PC-9 (cell line): Measurements from ENCODE around the gene ATP5ME. TPM values are rescaled to one million over a fixed set of nuclear protein-coding genes. Genes with fewer than 3 reads are reported as not detected.

Source experiments
- BruUV-seq: library from RNA; stranded (reverse); fragments of 400-500 nt; replicated peaks from 2 replicates; lab custom pipeline; 2021; lab: Mats Ljungman, UMichigan
- CTCF ChIA-PET: fragments of 300-600 bp; sonication (Branson Sonifier 250); formaldehyde crosslinking; loops from one replicate; lab custom pipeline; 2022; ENCODE audit warnings: antibody characterized with exemption; lab: Charles Lee
- POLR2A ChIA-PET: fragments of 300-600 bp; sonication (Branson Sonifier 250); formaldehyde crosslinking; loops from one replicate; lab custom pipeline; 2022; ENCODE audit warnings: antibody characterized with exemption; ENCODE audit not compliant: unreplicated experiment; lab: Charles Lee
- DNase-seq, 2 experiments: peaks; one replicate each; pipeline versions ENCODE4 v3.0.0 to v3.0.0-alpha.2; 2015 to 2022; ENCODE audit warnings: mixed read lengths in 1 of 2
- H2AFZ ChIP-seq: fragments of 200-600 bp; sonication (generic); 2 replicates; pipeline ENCODE4 v1.8.1; 2017; ENCODE audit warnings: antibody characterized with exemption
- H3F3A ChIP-seq: fragments of 200-600 bp; sonication (generic); 2 replicates; pipeline ENCODE4 v1.8.1; 2017; ENCODE audit warnings: antibody characterized with exemption, mild to moderate bottlenecking, low read depth; ENCODE audit not compliant: insufficient read depth
- H3K27ac ChIP-seq: fragments of 200-600 bp; sonication (generic); 2 replicates; pipeline ENCODE4 v1.6.1; 2016; ENCODE audit warnings: mixed run types
- H3K27me3 ChIP-seq: fragments of 200-600 bp; sonication (generic); 2 replicates; pipeline ENCODE4 v1.6.1; 2016; ENCODE audit warnings: low read depth, mixed run types; ENCODE audit not compliant: insufficient read depth
- H3K36me3 ChIP-seq: fragments of 200-600 bp; sonication (generic); 2 replicates; pipeline ENCODE4 v1.6.1; 2016; ENCODE audit warnings: low read depth, mixed run types
- H3K4me1 ChIP-seq: fragments of 200-600 bp; sonication (generic); replicated peaks from 2 replicates; pipeline ENCODE4 v1.6.1; 2016; ENCODE audit warnings: mixed run types; ENCODE audit not compliant: insufficient read depth
- H3K4me2 ChIP-seq: fragments of 200-600 bp; sonication (generic); 2 replicates; pipeline ENCODE4 v1.6.1; 2017; ENCODE audit warnings: mixed run types
- H3K4me3 ChIP-seq: fragments of 200-600 bp; sonication (generic); 2 replicates; pipeline ENCODE4 v1.6.1; 2016; ENCODE audit warnings: mixed run types
- H3K79me2 ChIP-seq: fragments of 200-600 bp; sonication (generic); 2 replicates; pipeline ENCODE4 v1.6.1; 2017; ENCODE audit warnings: low read depth, mixed run types
- H3K9me2 ChIP-seq: fragments of 200-600 bp; sonication (generic); 2 replicates; pipeline ENCODE4 v1.8.1; 2017; ENCODE audit warnings: mild to moderate bottlenecking; ENCODE audit not compliant: insufficient read depth
- H3K9me3 ChIP-seq: fragments of 200-600 bp; sonication (generic); 2 replicates; pipeline ENCODE4 v1.8.1; 2016; ENCODE audit warnings: low read depth; ENCODE audit not compliant: insufficient read depth
- H4K20me1 ChIP-seq: fragments of 200-600 bp; sonication (generic); 2 replicates; pipeline ENCODE4 v1.8.1; 2017; ENCODE audit not compliant: insufficient read depth
- EZH2 ChIP-seq: fragments of 200-600 bp; sonication (generic); IDR thresholded peaks from 2 replicates; pipeline ENCODE4 v1.8.0; 2017; ENCODE audit warnings: antibody characterized with exemption, low read depth
- intact Hi-C: fragments of 100-400 bp; cut with micrococcal nuclease; formaldehyde crosslinking; loops from one replicate; pipeline ENCODE4 v1.10.0; 2022; ENCODE audit not compliant: unreplicated experiment
- total RNA-seq: library from RNA; stranded (reverse); gene quantifications from 2 replicates; pipeline ENCODE4 v1.2.3, GENCODE V29; 2021
- TF ChIP-seq, protein P1 (sequence below): fragments of 200-600 bp; sonication (generic); conservative IDR thresholded peaks from 2 replicates; pipeline ENCODE4 v1.6.1; 2017; ENCODE audit warnings: mixed run types, antibody characterized with exemption, mild to moderate bottlenecking, moderate library complexity

Gene ATP5ME
- total RNA-seq, 1 experiment from 2014 or later = 334 TPM

DNA sequence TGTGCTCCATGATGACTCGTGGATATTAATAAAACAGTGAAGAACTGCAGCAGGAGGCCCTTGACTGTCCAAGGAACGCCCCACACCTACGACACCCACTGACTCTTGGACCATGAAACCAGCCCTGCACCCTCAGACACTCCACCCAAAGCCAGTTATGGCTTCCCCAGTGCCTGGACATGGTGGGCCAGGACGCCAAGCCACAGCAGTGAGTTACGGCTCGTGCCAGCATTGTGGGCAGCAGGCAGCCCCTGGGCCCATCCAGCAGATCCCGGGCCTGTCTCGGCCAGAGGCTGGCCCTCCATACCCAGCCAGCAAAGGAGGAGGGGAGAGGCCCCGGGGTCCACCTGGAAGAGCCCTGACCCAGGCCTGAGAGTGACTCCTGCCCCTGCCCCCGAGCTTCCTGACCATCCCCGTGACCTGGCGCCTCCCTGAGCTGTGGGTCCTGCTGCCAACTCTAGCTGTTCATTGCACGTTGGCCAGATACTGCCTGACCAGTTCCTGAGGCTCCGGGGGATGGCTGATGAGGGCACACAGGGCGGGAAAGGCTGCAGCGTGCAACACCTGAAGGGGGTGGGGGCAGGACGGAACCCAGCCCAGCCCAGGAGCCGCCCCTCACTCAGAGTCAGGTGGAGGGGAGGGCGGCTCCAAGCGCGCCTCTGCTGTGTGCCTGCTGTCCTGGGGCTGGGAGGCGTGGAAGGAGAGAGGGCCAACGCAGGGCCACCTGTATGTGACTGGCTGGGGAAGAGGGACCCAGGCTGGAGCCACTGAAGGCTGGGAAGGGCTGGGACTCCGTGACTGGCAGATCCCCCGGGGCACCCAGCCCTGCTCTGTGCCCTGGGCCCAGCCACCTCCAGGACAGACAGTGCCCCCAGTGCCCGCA is 14.1 kb upstream of the ATP5ME start:
- DNase-seq = peak in 1 of 2 experiments; percentile 83
- Histone ChIP-seq H3K9me3 (no peaks in the 10 kb centered on the region), H3K27ac (peak overlapping the region; percentile 5; the same call in 1 of the 2 replicates), H4K20me1 (no peaks in the 10 kb centered on the region), H3K4me1 (peaks cover 19% of the 10 kb centered on the region), H3F3A (peaks cover 11% of the 10 kb centered on the region; the same call in 1 of the 2 replicates), H3K79me2 (no peaks in the 10 kb centered on the region), H3K4me3 (peak overlapping the region; percentile 39; the same call in 1 of the 2 replicates), H2AFZ (peak overlapping the region; percentile 60; the same call in 1 of the 2 replicates), H3K4me2 (peak overlapping the region; percentile 74), H3K27me3 (no peaks in the 10 kb centered on the region), H3K9me2 (no peaks in the 10 kb centered on the region), H3K36me3 (no peaks in the 10 kb centered on the region)
- ChIA-PET POLR2A (interaction anchor here (0.6 kb wide), 4 partner anchors 14 to 1817 kb away, joined by 3 to 7 read pairs (median 4); no protein-coding TSS in a partner anchor), CTCF (no interaction called here)
- intact Hi-C loops = loop anchor here (1.0 to 2.0 kb wide), 2 partner anchors 14 to 17 kb away; partner anchors contain the start of genes ATP5ME, MYL5 and PCGF3
- BruUV-seq = TSS peak; percentile 32
- no peak for TF ChIP-seq EZH2
- TF ChIP-seq, protein P1, sequence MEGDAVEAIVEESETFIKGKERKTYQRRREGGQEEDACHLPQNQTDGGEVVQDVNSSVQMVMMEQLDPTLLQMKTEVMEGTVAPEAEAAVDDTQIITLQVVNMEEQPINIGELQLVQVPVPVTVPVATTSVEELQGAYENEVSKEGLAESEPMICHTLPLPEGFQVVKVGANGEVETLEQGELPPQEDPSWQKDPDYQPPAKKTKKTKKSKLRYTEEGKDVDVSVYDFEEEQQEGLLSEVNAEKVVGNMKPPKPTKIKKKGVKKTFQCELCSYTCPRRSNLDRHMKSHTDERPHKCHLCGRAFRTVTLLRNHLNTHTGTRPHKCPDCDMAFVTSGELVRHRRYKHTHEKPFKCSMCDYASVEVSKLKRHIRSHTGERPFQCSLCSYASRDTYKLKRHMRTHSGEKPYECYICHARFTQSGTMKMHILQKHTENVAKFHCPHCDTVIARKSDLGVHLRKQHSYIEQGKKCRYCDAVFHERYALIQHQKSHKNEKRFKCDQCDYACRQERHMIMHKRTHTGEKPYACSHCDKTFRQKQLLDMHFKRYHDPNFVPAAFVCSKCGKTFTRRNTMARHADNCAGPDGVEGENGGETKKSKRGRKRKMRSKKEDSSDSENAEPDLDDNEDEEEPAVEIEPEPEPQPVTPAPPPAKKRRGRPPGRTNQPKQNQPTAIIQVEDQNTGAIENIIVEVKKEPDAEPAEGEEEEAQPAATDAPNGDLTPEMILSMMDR = no peak

DNA sequence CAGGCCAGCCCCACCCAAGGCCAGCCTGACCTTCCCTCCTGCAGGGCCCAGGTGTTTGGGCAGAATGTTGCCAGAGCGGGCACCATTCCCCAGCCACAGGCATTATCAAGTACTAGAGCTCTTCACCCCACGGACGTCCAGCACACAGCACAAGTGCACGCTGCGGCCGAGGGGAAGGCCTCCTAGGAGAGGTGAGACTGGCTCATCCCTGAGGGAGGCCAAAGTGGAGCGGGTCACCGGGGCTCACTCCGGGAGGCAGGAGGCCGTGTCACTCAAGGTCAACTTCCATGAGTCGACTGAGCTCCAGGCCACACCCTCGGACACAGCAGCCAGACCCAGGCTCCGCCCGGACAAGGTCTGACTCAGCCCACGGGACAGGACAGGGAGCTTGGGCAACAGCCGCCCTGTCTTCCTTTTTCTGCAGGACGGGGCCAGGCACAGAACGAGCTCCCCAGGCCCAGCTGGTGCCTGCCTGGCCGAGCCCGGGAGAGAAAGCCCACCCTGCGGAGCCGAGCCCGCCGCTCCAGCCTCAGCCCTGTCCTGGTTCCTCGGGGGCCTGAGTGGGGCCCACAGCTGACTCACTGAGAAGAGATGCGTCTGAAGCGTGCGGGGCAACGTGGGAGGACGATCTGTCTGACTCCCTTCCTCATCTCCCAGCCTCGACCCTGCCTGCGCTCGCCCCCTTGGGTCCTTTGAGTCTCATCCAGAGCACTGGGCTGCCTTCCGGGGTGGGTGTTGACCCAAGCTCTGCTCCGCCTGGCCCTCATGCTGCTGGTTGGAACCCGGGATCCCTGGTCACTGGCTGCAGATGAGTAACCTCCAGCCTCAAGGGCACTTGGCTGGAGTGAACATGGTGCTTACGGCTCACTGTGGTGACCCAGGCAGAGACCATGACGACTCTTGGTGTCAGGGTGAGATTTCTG is 13.2 kb upstream of the ATP5ME start:
- TSS peak; percentile 49 for BruUV-seq
- Histone ChIP-seq H4K20me1 (no peaks in the 10 kb centered on the region), H3K36me3 (no peaks in the 10 kb centered on the region), H3K79me2 (no peaks in the 10 kb centered on the region), H3K9me2 (no peaks in the 10 kb centered on the region), H3F3A (peaks cover 11% of the 10 kb centered on the region; the same call in 1 of the 2 replicates), H3K4me2 (peak overlapping the region; percentile 74), H3K4me3 (peak overlapping the region; percentile 28; the same call in 1 of the 2 replicates), H3K27ac (peak overlapping the region; percentile 5; the same call in 1 of the 2 replicates), H3K4me1 (peaks cover 19% of the 10 kb centered on the region), H2AFZ (no peak overlapping the region), H3K9me3 (no peaks in the 10 kb centered on the region), H3K27me3 (no peaks in the 10 kb centered on the region)
- POLR2A ChIA-PET = interaction anchor here (0.6 to 1.2 kb wide), 4 partner anchors 13 to 141 kb away, joined by 4 to 5 read pairs (median 4); partner anchors contain the start of genes ATP5ME and MYL5
- no peak for TF ChIP-seq EZH2
- TF ChIP-seq, protein P1 = no peak
- CTCF ChIA-PET = no interaction called here
- peak; percentile 86 to 89 for DNase-seq
- intact Hi-C loops = loop anchor here (2.0 kb wide), 1 partner anchor 17 kb away; the partner anchor contains the start of gene PCGF3
